NCI-H128 (cell line): ENCODE data around the gene DHX38.

ENCODE experiments used
- DNase-seq: peaks from one replicate; lab custom pipeline; 2025; ENCODE audit not compliant: unreplicated experiment; lab: John Stamatoyannopoulos, UW

DHX38 gene

DNA sequence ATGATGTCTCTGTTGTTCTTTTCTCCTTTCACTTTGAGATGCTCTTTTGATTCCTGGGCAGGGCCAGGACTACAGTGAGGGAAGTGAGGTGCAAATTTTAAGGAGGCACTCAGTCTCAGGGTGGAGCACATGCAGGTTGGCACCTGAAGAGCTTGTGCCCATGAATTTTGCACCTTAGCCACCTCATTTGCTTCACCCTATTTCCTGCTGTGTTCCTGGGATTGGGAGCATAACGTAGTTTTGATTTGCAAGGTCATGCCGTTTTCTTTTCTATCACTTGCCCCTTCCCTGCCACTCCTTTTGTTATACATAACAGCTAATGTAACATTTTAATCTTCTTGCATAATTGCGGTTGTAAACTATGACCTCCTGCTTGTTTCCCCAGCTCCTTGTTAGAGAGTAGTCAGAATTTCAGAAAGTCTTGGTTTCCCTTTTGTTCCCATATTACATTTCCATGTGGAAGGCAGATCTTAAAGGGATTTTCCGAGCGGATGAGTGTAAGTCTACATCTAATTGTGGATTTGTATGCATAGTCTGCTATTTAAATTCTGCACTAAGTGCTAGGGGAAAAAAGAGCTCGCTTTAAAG lies 68.6 kb downstream of the DHX38 start:
- DNase-seq: no peak
